SK-N-DZ (cell line): ENCODE measurements around the gene ETHE1.
"Not testable (repeated sequence)": the region's sequence is repeated elsewhere in the genome, so short reads cannot be mapped to it uniquely, and the experiment has no call there.

Experiments used
- DNase-seq: peaks from one replicate; pipeline ENCODE4 v3.0.0-alpha.2; 2015; ENCODE audit warnings: low spot score

ETHE1 gene

GRCh38 chr19:43552198-43552450, 25.1 kb upstream of the ETHE1 start:
- no peak for DNase-seq

GRCh38 chr19:43551399-43552197, 24.6 kb upstream of the ETHE1 start:
- DNase-seq = no peak

GRCh38 chr19:43548706-43549105, 21.7 kb upstream of the ETHE1 start:
- DNase-seq = no peak

- DNase-seq = not testable (repeated sequence)
Observed at GRCh38 chr19:43547926-43548325, 20.9 kb upstream of the ETHE1 start.

GRCh38 chr19:43546581-43546980, 19.6 kb upstream of the ETHE1 start:
- no peak for DNase-seq

GRCh38 chr19:43545981-43546380, 19.0 kb upstream of the ETHE1 start:
- no peak for DNase-seq

DNA sequence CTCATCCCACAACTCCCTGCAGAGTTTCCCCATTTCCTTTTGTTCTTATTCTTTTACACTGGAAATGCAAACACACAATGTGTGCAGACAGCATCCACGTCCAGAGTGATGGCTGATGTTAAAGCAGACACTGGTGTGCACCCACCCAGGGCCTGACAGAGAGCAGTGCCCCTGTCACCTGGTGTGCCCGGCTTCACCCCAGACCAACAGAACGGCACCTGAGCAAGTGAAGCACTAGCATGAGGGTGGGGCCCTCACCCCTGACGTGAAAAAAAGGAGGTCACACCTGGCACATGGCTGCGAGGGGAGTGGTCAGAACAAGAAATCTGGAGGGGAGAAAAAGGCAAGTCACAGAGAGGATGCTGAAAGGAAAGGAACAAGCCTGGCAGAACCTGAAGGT, 18.3 kb upstream of the ETHE1 start:
- DNase-seq = no peak

- DNase-seq = no peak
Observed at GRCh38 chr19:43544077-43544476, 17.1 kb upstream of the ETHE1 start.

- DNase-seq = no peak
Observed at GRCh38 chr19:43541920-43542650, 15.1 kb upstream of the ETHE1 start.

DNA sequence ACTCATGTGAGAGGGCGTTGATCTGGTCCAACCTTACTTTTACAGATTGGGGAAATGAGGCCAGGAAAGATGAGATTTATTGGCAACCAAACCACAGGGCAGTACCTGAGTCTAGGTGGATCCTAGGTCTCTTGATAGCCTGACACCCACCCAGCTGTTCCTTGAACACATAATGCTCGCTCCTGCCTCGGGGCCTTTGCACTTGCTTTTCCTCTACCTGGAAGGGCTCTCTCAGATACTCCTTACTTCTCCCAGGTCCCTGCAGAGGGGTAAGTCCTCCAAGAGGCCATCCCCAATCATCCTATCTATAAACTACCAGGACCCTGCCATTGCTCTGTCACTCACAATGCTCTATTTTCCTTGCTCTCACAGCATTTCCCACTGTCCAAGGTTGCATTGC, 13.4 kb upstream of the ETHE1 start:
- no peak for DNase-seq

- no peak for DNase-seq
Observed at GRCh38 chr19:43538922-43539321, 11.9 kb upstream of the ETHE1 start.

DNA sequence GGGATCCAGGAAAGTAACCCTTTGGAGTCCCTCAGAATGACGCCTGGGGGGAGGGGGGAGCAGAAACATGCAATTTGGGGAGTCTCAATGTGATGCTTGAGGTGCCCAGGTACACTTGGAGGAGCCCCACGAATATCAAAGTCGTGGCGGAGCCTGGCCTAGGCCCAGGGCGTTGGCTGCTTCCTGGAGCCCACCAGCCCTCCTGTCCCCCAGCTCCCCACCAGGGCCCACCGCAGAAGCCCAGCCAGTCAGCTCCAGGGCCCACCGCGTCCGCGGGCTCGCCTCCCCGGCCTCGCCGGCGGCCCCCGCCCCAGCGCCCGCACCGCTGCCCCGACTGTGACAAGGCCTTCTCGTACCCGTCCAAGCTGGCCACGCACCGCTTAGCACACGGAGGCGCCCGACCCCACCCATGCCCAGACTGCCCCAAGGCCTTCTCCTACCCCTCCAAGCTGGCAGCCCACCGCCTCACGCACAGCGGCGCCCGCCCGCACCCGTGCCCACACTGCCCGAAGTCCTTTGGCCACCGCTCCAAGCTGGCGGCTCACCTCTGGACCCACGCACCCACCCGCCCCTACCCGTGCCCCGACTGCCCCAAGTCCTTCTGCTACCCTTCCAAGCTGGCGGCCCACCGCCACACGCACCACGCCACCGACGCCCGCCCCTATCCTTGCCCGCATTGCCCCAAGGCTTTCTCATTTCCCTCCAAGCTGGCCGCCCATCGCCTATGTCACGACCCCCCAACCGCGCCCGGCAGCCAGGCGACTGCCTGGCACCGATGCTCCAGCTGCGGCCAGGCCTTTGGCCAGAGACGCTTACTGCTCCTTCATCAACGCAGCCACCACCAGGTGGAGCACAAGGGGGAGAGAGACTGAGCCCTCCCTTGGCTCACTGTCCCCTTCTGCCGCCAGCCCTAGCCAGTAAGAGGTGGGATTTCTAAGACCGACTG, 8.1 kb upstream of the ETHE1 start:
- DNase-seq = peak; percentile 14

DNA sequence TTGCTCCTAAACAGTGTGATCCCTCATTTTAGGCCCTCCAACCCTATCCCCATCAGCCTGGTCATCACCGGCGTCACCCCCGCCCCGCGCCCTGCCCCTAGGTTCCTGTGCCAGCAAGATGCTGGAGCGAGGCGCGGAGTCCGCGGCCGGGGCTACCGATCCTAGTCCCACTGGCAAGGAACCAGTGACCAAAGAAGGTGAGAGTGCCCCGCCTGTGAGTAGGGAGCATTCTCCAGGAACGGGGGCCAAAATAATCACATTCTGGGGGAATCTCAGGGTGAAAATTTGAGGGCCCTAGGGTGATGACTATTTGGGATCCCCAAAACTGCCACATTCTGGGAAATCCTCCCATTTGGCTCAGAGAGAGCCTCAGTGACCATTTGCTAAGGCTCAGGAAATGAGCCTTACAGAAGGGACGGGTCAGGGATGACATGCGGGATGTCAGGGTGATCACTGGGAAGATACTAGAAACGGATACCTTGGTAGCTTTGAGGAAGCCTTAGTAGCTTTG, 7.4 kb upstream of the ETHE1 start:
- no peak for DNase-seq

GRCh38 chr19:43533546-43534304, 6.7 kb upstream of the ETHE1 start:
- peak; percentile 92 for DNase-seq

DNA sequence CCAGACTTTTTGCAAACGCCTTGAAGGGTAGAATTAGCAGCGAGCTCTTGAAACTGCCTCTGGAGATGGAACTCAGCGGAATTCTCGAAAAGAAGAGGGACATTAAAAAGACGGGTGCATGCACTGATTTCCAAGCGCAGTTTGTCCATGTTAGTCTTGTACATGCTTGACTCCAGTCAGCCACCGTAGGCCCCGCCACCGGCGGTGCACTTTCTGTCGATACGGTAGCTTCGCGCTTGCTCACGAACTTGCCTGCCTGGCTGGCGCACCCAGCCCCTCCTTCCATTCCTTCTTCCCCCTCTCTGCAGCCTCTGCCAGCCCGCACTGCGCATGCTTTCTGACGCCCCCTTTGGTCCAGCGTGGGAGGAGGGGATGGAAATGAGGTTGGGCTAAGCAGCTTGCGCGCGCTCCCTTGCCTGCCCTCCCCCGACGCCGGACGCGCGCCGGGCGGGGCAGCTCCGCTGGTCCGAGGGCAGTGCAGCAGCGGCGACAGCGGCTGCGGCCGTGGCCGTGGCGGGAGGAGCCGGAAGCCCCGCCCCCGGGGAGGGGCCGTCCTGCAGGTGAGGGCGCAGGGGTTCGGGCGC, 6.1 kb upstream of the ETHE1 start, which contains the start of gene ZNF575:
TSS of gene ZNF575 (plus strand) at position 227 of the 584 bp plus-strand sequence. CDS start 1,235 bp downstream, outside the sequence.
- DNase-seq = peak; percentile 92

- no peak for DNase-seq
Observed at GRCh38 chr19:43532571-43532961, 5.6 kb upstream of the ETHE1 start.

DNA sequence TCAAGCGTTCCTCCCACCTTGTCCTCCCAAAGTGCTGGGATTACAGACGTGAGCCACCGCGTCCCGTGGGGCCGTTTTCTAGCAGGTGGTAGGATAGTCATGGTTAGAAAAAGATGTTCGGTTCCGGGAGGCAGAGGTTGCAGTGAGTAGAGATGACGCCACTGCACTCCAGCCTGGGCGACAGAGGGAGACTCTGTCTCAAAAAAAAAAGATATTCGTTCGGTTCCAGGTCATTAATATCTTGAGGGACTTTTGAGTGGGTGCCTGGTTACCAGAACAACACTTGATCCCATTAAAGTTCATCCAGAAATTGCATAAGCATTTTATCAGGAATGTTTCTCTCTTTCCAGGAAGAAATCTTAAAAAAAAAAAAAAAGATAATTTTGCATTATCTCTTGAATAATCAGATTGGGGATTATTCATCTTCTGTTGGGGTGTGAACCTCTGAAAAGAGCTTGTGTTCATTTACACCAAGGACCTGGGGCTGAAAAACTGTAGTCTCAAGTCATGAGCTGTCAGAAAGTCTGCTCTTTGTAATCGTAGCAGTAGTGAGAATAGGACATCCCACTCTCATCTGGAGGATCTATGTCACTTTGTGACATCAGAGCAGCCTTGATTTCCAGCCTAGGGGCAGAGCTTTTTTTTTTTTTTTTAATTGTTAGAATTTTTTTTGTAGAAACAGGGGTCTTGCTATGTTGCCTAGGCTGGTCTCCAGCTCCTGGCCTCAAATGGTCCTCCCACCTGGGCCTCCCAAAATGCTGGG, 1.0 kb upstream of the ETHE1 start:
- DNase-seq = no peak

DNA sequence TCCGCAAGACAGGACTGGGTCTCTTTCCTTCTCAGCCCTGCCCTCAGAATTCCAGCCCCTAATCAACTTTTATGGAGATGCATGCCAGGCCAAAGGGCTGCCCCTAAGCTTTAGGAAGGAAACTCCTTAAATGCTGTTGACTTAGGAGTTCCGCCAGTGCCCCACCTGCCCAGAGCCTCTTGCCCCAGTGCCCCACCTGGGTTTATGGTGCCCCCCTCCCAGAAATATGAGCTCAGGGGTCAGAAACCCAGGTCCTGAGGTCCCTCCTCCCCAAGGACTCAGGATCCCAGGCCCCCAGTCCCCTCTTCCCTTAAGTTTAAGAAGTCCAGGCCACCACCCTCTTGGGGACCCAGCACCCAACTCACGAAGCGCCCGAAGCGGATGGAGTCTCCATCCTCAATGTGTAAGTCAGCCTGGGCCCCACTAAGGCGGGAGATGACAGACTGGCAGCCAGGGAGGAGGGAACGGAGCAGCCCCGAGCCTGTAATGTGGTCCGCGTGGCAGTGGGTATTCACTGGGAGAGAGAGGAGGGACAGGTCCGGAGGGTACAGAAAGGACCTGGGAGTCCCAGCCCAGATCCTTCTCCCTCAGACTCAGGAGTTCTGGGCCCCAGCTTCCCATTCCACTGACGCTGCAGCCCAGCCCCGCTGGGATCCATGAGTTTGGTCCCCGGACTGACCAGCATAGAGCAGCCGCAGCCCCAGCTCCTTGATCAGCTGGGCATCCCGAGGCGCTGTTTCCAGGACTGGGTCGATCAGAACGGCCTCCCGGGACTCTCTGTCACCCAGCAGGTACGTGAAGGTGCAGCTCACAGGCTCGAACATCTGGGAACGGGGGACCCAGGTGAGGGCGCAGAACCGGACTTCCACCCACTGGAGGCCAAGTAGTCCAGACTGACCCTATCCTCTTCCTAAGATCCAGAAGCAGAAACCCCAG, 897 bp downstream of the ETHE1 start:
- no peak for DNase-seq
